SK-N-SH (cell line): Measurements from ENCODE around the gene CDH4. TPM values are rescaled to one million over a fixed set of nuclear protein-coding genes. Genes with fewer than 3 reads are reported as not detected.

Experiments
- CTCF ChIA-PET: fragments of 300-600, 350-600 bp; formaldehyde crosslinking; extraction: SDS; loops from one replicate; lab custom pipeline; 2021; lab: Yijun Ruan, JAX
- POLR2A ChIA-PET: fragments of 350-600 bp; sonication (Branson Sonifier 250); formaldehyde crosslinking; extraction: SDS; loops from one replicate; lab custom pipeline; 2020; ENCODE audit warnings: antibody characterized with exemption, inconsistent platforms; lab: Yijun Ruan, JAX
- DNase-seq: peaks from one replicate; pipeline ENCODE4 v3.0.0; 2012
- H2AFZ ChIP-seq: fragments of 200-600 bp; sonication (generic); 2 replicates; pipeline ENCODE4 v1.8.1; 2016; ENCODE audit warnings: antibody characterized with exemption, mild to moderate bottlenecking, low read depth
- H3F3A ChIP-seq: fragments of 200-600 bp; sonication (generic); replicated peaks from 2 replicates; pipeline ENCODE3; 2016; ENCODE audit warnings: antibody characterized with exemption, mild to moderate bottlenecking; ENCODE audit not compliant: insufficient read depth
- H3K27ac ChIP-seq, 2 experiments: fragments of 200-500 bp in 1 of 2; fragments of 200-600 bp in 1 of 2; sonication (Bioruptor generic) in 1 of 2; sonication (generic), shearing (Covaris generic) in 1 of 2; 2 replicates each; pipeline versions ENCODE4 v1.5.1 to v1.6.1; 2014 to 2016; ENCODE audit warnings: low read depth in 2 of 2, inconsistent platforms in 1 of 2, low read length in 1 of 2, mild to moderate bottlenecking in 1 of 2, mixed read lengths in 1 of 2
- H3K27me3 ChIP-seq: fragments of 200-600 bp; sonication (generic), shearing (Covaris generic); 2 replicates; pipeline ENCODE4 v1.6.1; 2016; ENCODE audit warnings: mixed run types; ENCODE audit not compliant: insufficient read depth
- H3K36me3 ChIP-seq, 2 experiments: fragments of 200-500 bp in 1 of 2; fragments of 200-600 bp in 1 of 2; sonication (Bioruptor generic) in 1 of 2; sonication (generic) in 1 of 2; replicated peaks in 1 of 2; 2 replicates each; pipeline versions ENCODE3 to v1.5.1; 2014 to 2016; ENCODE audit warnings: low read length in 1 of 2, mild to moderate bottlenecking in 1 of 2; ENCODE audit not compliant: insufficient read depth in 2 of 2, control insufficient read depth in 1 of 2
- H3K4me1 ChIP-seq, 2 experiments: fragments of 200-500 bp in 1 of 2; fragments of 200-600 bp in 1 of 2; sonication (Bioruptor generic) in 1 of 2; sonication (generic), shearing (Covaris generic) in 1 of 2; 2 replicates each; pipeline versions ENCODE4 v1.5.1 to v1.6.1; 2014 to 2016; ENCODE audit warnings: low read depth in 1 of 2, low read length in 1 of 2, mixed run types in 1 of 2; ENCODE audit not compliant: insufficient read depth in 2 of 2, control insufficient read depth in 1 of 2
- H3K4me2 ChIP-seq: fragments of 200-600 bp; sonication (generic), shearing (Covaris generic); 2 replicates; pipeline ENCODE4 v1.6.1; 2017; ENCODE audit warnings: mixed run types
- H3K4me3 ChIP-seq, 2 experiments: fragments of 200-500 bp in 1 of 2; fragments of 200-600 bp in 1 of 2; sonication (Bioruptor generic) in 1 of 2; sonication (generic), shearing (Covaris generic) in 1 of 2; 2 replicates each; pipeline versions ENCODE4 v1.5.1 to v1.8.1; 2014 to 2016; ENCODE audit warnings: low read depth in 2 of 2, inconsistent platforms in 1 of 2, low read length in 1 of 2, mild to moderate bottlenecking in 1 of 2, mixed read lengths in 1 of 2, moderate library complexity in 1 of 2
- H3K79me2 ChIP-seq: fragments of 200-600 bp; sonication (generic); 2 replicates; pipeline ENCODE4 v1.8.1; 2017; ENCODE audit warnings: mild to moderate bottlenecking; ENCODE audit not compliant: insufficient read depth
- H3K9ac ChIP-seq: fragments of 200-600 bp; sonication (generic); 2 replicates; pipeline ENCODE4 v1.6.1; 2017; ENCODE audit warnings: mixed run types
- H3K9me2 ChIP-seq: fragments of 200-600 bp; sonication (generic); 2 replicates; pipeline ENCODE4 v1.6.1; 2017; ENCODE audit warnings: mixed run types
- H3K9me3 ChIP-seq: fragments of 200-600 bp; sonication (generic); 2 replicates; pipeline ENCODE4 v1.6.1; 2017; ENCODE audit warnings: mixed run types, mild to moderate bottlenecking, moderate library complexity
- H4K20me1 ChIP-seq: fragments of 200-600 bp; sonication (generic); 2 replicates; pipeline ENCODE4 v1.6.1; 2017; ENCODE audit warnings: mild to moderate bottlenecking, mixed run types; ENCODE audit not compliant: insufficient read depth
- CHD2 ChIP-seq: fragments of 150-350 bp; IDR thresholded peaks from 2 replicates; pipeline ENCODE4 v1.6.1; 2018; ENCODE audit warnings: low read length; ENCODE audit not compliant: partially characterized antibody
- CTCF ChIP-seq: fragments of 200-600 bp; sonication (generic); IDR thresholded peaks from 2 replicates; pipeline ENCODE4 v1.6.1; 2017; ENCODE audit warnings: antibody characterized with exemption, mild to moderate bottlenecking, moderate library complexity
- ELF1 ChIP-seq: IDR thresholded peaks from 2 replicates; pipeline ENCODE4 v1.4.0; 2012
- EZH2phosphoT487 ChIP-seq: fragments of 200-600 bp; sonication (generic); IDR thresholded peaks from 2 replicates; pipeline ENCODE4 v1.6.1; 2017; ENCODE audit warnings: low read depth, mixed run types, mild to moderate bottlenecking, antibody characterized with exemption, moderate library complexity, borderline replicate concordance
- FOSL2 ChIP-seq: IDR thresholded peaks from 2 replicates; pipeline ENCODE4 v1.4.0; 2012; ENCODE audit warnings: low read depth, mild to moderate bottlenecking, moderate library complexity, borderline replicate concordance
- FOXJ3 ChIP-seq: sonication (generic); formaldehyde crosslinking; IDR thresholded peaks from 2 replicates; pipeline ENCODE4 v1.5.1; 2020; ENCODE audit warnings: mild to moderate bottlenecking, missing genetic modification reagents
- FOXM1 ChIP-seq: IDR thresholded peaks from 2 replicates; pipeline ENCODE4 v1.4.0; 2012; ENCODE audit warnings: low read depth, mild to moderate bottlenecking
- MAX ChIP-seq: IDR thresholded peaks from 2 replicates; pipeline ENCODE4 v1.4.0; 2012; ENCODE audit warnings: low read depth
- MXI1 ChIP-seq: IDR thresholded peaks from 2 replicates; pipeline ENCODE4 v1.6.1; 2012; ENCODE audit warnings: mild to moderate bottlenecking, low read depth, low read length, improper control_type of control experiment
- POLR2AphosphoS5 ChIP-seq: IDR thresholded peaks from 2 replicates; pipeline ENCODE4 v1.6.1; 2012; ENCODE audit warnings: low read depth, low read length
- RAD21 ChIP-seq: IDR thresholded peaks from 2 replicates; pipeline ENCODE4 v1.6.1; 2012; ENCODE audit warnings: mild to moderate bottlenecking, low read length
- RXRA ChIP-seq: IDR thresholded peaks from 2 replicates; pipeline ENCODE4 v1.4.0; 2012; ENCODE audit warnings: low read depth, mild to moderate bottlenecking, borderline replicate concordance
- SIN3A ChIP-seq: IDR thresholded peaks from 2 replicates; pipeline ENCODE4 v1.6.1; 2012; ENCODE audit warnings: low read depth, mild to moderate bottlenecking, low read length, moderate library complexity, borderline replicate concordance
- SMC3 ChIP-seq: IDR thresholded peaks from 2 replicates; pipeline ENCODE4 v1.6.1; 2012; ENCODE audit warnings: low read depth, low read length, improper control_type of control experiment
- TAF1 ChIP-seq: IDR thresholded peaks from 2 replicates; pipeline ENCODE4 v1.6.1; 2012; ENCODE audit warnings: low read depth, mild to moderate bottlenecking, low read length, moderate library complexity, borderline replicate concordance
- TCF12 ChIP-seq: IDR thresholded peaks from 2 replicates; pipeline ENCODE4 v1.4.0; 2012
- ZBTB33 ChIP-seq: IDR thresholded peaks from 2 replicates; pipeline ENCODE4 v1.4.0; 2012; ENCODE audit warnings: low read depth, borderline replicate concordance
- WGBS: methylation state at CpG from one replicate; pipeline ENCODE4 v1.1.6; 2017; ENCODE audit warnings: low lambda C conversion rate; 5-methylcytosine and 5-hydroxymethylcytosine counted together
- polyA plus RNA-seq, 3 experiments: library from polyadenylated mRNA; depleted of rRNA; stranded (reverse); fragments of >200 nt; gene quantifications; 2 replicates each; pipeline ENCODE4 v1.2.3, GENCODE V29; 2012

CDH4 gene
- polyA plus RNA-seq, 1 of the 3 experiments (the other 2 are of a cell fraction), result not detected

GRCh38 chr20:61595216-61595615 is 343.2 kb downstream of the CDH4 start:
- Histone ChIP-seq H3K27ac (no peak overlapping the region), H3K79me2 (no peaks in the 10 kb centered on the region), H3K9me2 (no peaks in the 10 kb centered on the region), H3K36me3 (no peaks in the 10 kb centered on the region), H3K4me1 (no peaks in the 10 kb centered on the region), H3K9ac (no peak overlapping the region), H3F3A (no peaks in the 10 kb centered on the region), H3K9me3 (no peaks in the 10 kb centered on the region), H3K27me3 (no peaks in the 10 kb centered on the region), H2AFZ (no peak overlapping the region), H4K20me1 (no peaks in the 10 kb centered on the region), H3K4me3 (no peak overlapping the region), H3K4me2 (no peak overlapping the region)
- 56% methylated on average over 9 of the region's 13 CpGs for WGBS
- DNase-seq, result no peak
- TF ChIP-seq SIN3A (no peak), ELF1 (no peak), CTCF (no peak), FOSL2 (no peak), FOXJ3 (CRISPR knock-in tag) (no peak), RXRA (no peak), CHD2 (no peak), EZH2phosphoT487 (no peak), RAD21 (no peak), MAX (no peak), FOXM1 (no peak), POLR2AphosphoS5 (no peak), SMC3 (no peak), MXI1 (no peak), TAF1 (no peak), TCF12 (no peak), ZBTB33 (no peak)
- ChIA-PET CTCF (no interaction called here), POLR2A (no interaction called here)
